ENCODE measurements around the gene ADAMTS9.

The ADAMTS9 gene

DNA sequence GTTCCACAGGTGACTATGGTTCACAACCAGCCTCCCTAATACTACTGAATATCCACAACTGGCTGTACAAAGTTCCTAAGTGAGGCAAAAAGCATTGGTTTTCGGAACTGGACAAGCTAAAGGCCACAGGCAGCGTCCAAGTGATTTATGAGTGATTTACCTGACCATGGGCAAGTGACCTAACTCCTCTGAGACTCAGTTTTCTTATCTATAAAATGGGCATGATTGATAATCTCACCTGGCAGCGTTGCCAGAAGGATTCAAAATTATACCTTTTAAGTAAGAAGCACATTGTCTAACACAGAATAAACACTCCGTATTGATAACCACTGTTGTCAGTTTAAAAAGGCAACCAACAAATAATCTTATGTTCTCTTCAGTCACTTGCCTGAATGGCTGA, 29.8 kb downstream of the ADAMTS9 start:
- H3K4me3 ChIP-seq (ENCODE audit: control insufficient read depth, low read depth, low read length): no peak overlapping the region
- no peak for DNase-seq (ENCODE audit: low read depth)
- TF ChIP-seq, protein P1, sequence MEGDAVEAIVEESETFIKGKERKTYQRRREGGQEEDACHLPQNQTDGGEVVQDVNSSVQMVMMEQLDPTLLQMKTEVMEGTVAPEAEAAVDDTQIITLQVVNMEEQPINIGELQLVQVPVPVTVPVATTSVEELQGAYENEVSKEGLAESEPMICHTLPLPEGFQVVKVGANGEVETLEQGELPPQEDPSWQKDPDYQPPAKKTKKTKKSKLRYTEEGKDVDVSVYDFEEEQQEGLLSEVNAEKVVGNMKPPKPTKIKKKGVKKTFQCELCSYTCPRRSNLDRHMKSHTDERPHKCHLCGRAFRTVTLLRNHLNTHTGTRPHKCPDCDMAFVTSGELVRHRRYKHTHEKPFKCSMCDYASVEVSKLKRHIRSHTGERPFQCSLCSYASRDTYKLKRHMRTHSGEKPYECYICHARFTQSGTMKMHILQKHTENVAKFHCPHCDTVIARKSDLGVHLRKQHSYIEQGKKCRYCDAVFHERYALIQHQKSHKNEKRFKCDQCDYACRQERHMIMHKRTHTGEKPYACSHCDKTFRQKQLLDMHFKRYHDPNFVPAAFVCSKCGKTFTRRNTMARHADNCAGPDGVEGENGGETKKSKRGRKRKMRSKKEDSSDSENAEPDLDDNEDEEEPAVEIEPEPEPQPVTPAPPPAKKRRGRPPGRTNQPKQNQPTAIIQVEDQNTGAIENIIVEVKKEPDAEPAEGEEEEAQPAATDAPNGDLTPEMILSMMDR (conservative IDR thresholded peaks at IDR 0.05; ENCODE audit: control insufficient read depth, insufficient read depth, low read depth, low read length): no peak

DNA sequence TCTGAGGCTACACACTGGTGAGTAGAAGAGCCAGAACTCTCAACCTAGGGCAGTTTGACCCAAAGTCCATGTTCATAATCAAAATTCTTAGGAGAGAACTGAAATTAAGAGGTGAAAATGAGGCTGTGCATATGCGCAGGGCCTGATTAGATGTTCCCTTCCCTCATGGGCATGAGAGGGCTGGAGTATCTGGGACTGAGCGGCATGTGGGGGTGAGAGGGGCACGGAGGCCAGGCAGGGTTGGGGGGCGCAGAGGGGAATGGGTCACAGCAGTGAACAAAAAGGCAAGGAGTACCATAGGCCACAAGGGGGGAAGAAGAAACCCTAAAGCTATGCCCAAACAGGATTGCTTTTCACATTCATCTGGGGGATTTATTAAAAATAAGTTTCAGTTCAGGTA, 31.3 kb downstream of the ADAMTS9 start:
- no peak for DNase-seq (ENCODE audit: low read depth)
- TF ChIP-seq, protein P1 (conservative IDR thresholded peaks at IDR 0.05; ENCODE audit: control insufficient read depth, insufficient read depth, low read depth, low read length): no peak
- H3K4me3 ChIP-seq (ENCODE audit: control insufficient read depth, low read depth, low read length): no peak overlapping the region

DNA sequence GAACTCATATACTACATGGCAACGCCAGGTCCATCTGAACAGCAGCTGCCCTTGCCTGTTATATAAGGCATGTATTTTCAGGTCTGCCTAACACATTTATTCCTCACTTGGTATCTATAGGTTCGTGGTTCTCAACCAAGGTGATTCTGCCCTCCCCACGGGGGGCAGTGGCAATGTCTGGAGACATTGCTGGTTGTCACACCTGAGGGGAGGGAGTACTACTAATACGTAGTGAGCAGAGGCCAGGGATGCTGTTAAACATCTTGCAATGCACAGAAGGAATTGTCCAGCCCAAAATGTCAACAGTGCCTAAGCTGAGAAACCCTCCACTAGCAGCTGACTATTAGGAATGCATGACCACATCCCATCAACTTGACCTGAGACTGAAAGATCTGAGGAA, 32.6 kb downstream of the ADAMTS9 start:
- DNase-seq (ENCODE audit: low read depth): no peak
- no peak overlapping the region for H3K4me3 ChIP-seq (ENCODE audit: control insufficient read depth, low read depth, low read length)
- TF ChIP-seq, protein P1 (conservative IDR thresholded peaks at IDR 0.05; ENCODE audit: control insufficient read depth, insufficient read depth, low read depth, low read length): no peak

DNA sequence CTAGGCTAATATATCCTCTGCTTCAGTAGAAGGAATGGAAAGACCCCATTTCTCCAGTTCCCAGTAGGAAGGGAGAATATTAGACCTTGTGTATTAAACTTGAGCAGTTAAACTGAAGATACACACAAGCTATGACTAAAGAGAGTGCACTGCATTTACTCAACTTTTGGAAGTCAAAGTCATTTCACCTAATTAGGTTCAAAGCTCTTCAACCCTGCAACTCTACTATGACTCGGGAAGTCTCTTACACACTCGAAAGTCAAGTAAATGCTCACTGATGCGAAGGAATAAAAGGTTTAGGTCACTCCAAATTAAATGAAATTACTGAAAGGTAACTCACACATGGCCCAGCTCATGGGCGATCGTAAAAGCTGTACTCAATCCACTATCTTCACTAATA, 33.8 kb downstream of the ADAMTS9 start:
- no peak overlapping the region for H3K4me3 ChIP-seq (ENCODE audit: control insufficient read depth, low read depth, low read length)
- DNase-seq (ENCODE audit: low read depth): no peak
- TF ChIP-seq, protein P1 (conservative IDR thresholded peaks at IDR 0.05; ENCODE audit: control insufficient read depth, insufficient read depth, low read depth, low read length): no peak

DNA sequence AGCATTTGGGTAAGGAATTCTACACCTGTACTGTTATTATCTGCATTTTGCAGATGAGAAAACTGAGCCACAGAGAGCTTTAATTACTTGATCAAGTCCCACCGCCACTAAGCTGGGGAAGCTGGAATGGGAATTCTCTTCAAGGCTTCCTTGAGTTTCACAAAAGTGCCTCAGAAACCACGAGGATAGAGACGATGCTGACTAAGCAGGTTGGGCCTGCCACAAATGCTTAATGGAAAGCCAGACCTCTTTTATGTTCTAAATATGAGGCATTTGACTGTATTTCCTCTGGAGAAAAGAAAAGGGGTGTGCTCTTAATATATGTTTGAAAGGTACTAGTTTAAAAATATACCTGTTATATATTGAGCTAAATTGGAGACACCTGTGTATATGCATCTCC, 34.7 kb downstream of the ADAMTS9 start:
- H3K4me3 ChIP-seq (ENCODE audit: control insufficient read depth, low read depth, low read length): no peak overlapping the region
- no peak for DNase-seq (ENCODE audit: low read depth)
- TF ChIP-seq, protein P1 (conservative IDR thresholded peaks at IDR 0.05; ENCODE audit: control insufficient read depth, insufficient read depth, low read depth, low read length): no peak

DNA sequence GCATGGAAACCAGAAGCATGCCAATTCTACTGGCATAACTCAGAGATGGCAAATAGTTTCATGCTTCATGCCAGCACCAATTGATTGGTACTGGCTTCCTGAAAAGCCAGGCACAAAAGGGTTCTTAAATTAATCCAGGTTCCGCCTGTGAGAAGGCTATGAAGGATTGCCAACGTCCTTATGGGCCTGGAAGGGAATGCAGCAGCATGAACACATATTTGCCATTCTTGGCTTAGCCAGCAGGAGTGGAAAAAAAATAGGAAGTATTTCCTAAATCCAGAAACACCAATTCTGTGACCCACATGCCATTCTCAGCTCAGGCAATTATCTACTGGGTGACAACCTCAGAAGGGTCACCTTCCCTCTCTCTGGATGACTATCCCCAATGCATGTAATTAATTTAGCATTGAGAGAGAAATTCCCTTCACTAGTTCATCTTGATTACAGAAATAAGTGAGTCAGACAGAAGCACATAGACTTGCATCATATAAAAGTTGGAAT, 36.0 kb downstream of the ADAMTS9 start:
- H3K4me3 ChIP-seq (ENCODE audit: control insufficient read depth, low read depth, low read length): no peak overlapping the region
- DNase-seq (ENCODE audit: low read depth): no peak
- TF ChIP-seq, protein P1 (conservative IDR thresholded peaks at IDR 0.05; ENCODE audit: control insufficient read depth, insufficient read depth, low read depth, low read length): no peak

DNA sequence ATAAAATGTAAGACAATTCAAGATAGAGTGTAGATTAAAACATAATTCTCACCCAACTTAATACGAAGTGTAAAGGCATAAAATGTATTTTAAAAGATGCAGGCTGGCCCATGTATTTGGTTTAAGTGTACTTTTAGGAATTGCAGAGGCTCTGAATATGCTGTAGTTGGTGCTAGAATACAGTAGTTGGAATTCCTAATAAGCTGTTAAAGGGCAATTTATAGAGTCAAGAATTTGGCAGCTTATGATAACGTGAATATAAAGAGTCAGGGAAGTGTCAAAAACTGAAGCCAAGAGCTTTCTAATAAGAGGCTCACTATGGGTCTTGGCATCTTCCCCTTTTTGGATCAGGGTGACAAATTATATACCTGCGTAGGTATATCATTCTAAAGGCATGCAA, 36.5 kb downstream of the ADAMTS9 start:
- no peak for DNase-seq (ENCODE audit: low read depth)
- TF ChIP-seq, protein P1 (conservative IDR thresholded peaks at IDR 0.05; ENCODE audit: control insufficient read depth, insufficient read depth, low read depth, low read length): no peak
- no peak overlapping the region for H3K4me3 ChIP-seq (ENCODE audit: control insufficient read depth, low read depth, low read length)
